ENCODE measurements around the gene MCF2L.

Gene MCF2L

DNA sequence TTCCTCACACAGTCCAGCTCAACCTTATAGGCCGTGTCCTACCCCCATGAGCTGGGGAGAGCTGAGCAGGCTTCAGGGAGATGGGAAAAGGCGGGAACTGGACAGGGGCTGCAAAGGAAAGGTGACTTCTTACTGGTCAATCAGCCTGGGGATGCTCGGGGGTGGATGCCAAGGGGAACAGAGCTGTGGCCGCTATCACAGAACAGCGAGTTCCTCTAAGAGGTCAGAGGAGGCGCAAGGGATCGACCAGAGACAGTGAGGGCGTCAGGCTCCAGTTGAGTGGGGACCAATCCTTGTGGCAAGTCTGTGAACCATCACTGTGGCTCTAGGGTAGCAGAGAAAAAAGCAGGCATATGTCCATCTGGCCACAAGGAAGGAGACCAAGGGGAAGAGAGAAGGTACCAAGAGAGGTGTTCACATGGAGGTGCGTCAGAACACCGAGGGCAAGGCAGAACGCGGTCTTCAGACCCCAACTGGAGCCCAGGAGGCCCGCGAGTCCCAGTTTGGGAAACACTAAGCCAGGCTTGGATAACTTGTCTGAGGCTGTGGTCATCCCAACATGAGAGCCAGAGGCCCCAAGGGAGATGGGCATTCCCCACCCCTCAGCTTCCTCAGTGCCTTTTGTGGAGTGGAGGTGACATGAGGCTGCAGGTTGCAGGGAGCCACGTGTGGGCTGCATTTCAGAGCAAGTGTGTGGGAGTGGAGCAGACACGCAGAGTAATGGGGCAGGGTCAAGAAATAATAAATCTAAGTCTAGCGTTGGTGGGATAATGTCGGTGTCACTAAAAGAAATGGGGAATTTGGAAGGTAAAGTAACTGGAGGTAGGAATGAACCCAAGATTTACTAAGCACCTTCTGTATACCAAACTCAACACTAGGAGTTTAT lies 157.5 kb downstream of the MCF2L start:
- no peak for DNase-seq (ENCODE audit: low spot score)

DNA sequence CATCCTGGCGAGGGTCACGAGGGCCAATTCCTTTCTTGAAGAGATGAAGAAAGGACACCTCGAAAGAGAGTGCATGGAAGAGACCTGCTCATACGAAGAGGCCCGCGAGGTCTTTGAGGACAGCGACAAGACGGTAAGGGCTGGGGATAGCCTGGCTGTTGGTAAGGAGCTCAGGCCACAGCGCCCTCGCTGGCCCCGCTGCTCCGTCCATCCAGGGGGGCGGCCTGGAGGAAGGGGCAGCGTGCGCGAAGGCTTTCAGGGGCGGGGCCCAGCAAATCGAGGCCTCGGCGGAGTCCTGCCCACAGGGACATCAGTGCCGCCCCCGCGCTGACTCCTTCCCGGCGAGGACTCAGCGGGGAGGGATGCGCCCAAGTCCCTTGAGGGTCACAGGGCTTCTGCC lies 160.5 kb downstream of the MCF2L start:
- no peak for DNase-seq (ENCODE audit: low spot score)

DNA sequence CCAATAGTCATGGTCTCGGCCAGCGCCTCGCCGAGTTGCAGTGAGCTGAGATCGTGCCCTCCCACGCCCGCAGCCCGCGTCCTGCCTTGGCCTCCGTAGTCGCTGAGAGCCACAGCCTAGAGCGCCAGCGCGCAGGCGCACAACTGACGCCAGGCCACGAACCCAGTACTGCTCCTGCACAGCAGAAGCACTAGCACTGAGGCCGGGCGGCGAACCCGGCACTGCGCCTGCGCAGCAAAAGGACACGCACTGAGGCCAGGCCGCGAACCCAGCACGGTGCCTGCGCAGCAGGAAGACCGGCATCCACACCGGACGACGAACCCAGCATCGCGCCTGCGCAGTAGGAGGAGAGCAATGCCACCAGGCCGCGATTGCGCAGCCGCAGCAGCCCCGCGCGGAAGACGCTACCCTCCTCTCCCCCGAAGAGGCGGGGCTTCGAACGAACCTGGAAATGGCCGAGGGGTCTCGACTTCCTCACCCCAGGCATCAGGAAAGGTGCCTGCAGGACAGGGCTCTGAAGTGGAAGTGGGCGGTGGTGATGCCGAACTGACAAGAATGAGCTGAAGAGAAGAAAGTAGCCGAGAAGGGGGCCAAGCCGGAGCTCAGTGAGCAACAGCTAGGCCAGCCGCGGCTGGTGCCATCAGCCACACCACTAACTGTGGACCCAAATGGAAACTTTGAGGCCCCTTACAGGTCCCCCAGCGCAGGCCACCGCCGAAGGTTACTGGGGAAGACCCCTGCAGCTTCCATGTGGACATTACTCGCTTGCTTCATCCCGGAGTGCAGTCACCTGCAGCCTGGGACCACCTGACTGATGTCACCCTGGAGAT lies 161.1 kb downstream of the MCF2L start:
- no peak for DNase-seq (ENCODE audit: low spot score)

DNA sequence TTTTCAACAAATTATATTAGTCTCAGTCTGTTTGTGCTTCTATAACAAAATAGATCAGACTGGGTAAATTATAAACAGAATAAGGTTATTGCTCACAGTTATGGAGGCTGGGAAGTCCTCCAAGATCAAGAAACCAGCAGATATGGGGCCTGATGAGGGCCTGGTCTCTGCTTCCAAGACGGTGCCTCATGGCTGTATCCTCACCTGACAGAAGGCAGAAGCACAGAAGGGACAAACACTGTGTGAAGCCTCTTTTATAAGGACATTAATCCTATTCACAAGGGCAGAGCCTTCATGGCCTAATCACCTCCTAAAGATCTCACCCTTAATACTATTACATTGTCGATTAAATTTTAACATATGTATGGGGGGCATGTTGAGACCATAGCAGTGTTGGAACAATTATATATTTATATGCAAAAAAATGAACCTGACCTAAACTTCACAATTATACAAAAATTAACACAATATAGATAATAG lies 166.3 kb downstream of the MCF2L start:
- no peak for DNase-seq (ENCODE audit: low spot score)

DNA sequence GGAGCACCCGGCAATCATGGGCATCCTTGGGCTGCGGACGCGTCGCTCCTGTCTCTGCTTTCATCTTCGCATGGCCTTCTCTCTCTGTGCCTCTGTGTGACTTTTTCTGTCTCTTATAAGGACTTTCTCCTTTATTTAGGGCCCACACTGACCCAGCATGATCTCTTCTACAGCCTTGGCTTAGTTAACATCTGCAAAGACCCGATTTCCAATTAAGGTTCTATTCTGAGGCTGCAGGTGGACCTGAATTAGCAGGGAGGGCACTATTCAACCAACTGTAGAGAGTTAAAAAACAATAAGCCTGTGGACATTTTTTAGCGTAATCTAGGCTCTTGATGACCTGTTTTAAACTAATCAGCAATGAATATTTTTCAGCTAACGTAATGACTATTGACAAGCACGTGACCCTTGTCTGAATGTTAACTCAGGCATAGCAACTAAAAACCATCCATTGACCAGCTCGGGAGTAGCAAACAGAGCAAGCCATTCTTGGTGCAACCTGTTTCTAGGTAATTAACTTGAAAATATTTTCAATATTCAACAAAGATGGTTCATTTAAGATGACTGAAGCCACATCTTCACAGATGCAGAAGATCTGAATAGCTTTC lies 168.8 kb downstream of the MCF2L start:
- no peak for DNase-seq (ENCODE audit: low spot score)

DNA sequence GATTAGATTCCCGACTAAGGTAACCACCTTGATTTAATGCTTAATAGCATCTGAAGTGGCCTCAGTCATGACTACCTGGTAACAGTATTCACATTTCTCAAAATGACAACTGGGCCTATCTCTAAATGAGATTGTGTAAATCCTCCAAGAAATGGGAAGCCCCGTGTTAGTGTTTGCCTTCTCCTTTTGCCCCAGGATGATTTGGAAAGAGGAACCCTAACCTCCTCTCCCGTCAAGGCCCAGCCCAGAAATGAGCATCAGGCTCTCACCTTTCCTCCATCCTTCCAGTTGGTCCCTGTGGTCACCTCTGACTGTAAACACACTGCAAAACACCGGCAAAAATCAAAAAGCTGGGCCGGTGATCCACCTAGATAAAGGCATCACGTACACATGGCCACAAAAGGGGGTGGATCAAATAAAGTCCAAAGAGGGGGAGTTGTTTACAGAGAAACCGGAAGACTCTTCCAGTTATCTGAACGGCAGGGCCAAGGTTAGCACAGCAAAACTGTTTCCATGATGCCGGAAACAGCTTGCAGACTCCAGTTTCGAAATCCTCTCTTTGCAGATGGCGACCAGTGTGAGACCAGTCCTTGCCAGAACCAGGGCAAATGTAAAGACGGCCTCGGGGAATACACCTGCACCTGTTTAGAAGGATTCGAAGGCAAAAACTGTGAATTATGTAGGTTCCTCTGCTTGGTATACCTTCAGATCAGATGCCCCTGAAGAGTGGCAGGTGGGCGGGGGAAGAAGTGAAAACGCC lies 170.0 kb downstream of the MCF2L start:
- no peak for DNase-seq (ENCODE audit: low spot score)

DNA sequence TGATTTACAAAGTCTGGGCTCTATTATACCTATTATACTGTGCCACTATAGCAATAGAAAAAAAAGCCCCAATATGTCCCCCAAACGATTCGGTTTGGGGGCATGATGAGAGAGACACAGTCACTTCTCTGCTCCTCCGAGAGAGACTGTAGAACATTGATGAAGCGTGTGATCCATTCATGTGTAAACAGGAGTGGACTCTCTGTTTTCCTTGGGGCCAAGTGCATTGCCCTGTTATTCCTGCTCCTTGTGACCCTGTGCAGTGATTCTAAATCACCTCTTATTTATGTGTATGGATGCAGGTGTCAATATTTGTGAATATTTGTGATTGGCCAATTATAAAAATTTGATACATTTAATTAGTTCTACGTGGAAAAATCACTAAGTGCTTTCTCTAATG lies 170.6 kb downstream of the MCF2L start:
- no peak for DNase-seq (ENCODE audit: low spot score)

DNA sequence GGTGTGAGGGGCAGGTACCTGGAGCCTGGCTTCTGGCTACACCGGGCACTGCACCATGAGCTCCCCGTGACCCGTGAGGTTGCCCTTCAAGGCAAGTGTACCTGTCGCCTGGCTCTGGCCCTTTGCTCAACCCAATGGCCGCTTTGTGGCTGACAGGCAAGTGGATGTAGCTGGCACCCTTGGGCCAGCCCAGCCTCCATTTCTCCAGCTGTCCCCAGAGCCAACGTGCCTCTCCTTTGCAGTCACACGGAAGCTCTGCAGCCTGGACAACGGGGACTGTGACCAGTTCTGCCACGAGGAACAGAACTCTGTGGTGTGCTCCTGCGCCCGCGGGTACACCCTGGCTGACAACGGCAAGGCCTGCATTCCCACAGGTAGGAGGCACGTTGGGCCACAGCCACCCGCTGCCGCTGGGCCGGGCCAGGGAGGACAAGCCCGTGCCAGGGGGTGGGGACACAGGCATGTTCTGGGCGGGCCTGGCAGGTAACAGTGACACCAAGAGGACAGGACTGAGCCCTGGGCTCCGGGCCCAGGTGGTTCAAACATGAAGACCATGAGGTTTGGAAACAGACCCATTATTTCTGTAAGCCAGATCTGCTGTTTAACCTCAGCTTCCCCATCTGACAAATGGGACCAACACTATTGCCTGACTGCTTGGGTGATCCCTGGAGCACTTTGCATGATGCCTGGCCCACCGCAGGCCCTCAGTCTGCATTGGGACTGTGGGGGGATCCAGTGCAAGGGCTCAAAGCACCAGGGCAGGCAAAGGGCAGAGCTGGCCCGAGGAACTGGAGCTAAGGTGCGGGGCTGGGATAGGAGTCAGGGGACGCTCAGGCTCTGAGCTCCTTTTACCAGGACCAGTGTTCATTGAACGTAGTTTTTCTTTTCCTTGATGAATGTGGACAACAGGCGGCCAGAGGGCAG lies 171.9 kb downstream of the MCF2L start:
- DNase-seq (ENCODE audit: low spot score): no peak

DNA sequence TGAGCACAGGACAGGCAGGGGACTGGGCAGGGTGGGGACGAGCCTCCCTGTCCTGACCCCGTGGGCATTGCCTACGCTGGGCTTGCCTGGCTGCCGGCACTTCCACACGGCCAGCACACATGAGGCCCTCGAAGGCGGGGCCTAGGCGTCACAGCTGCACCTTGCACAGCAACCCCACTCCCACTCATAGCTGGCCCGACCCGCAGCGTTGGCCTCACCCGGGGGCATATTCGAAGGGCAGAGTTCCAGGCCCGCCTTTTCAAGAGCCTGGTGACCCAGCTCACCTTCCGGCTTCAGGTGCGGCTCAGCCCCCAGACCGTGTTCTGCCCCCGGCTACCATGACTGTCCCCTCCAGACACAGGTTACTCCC lies 172.6 kb downstream of the MCF2L start:
- no peak for DNase-seq (ENCODE audit: low spot score)

DNA sequence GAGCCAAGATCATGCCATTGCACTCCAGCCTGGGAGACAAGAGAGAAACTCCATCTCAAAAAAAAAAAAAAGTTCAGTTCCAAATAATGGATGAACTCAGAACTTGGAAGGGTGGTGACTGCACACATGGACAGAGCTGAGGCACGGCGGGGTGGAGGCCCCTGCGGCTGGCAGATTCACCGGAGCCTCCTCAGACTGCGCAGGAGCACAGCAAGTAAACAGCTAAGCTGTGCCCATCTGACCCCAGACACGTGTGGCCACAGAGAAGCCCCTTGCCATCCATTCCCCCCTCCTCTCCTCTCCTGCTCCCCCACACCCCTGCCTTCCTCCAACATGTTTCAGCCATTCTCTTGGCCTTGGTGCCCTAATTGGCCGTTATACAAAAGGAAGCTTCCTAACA lies 173.9 kb downstream of the MCF2L start:
- DNase-seq (ENCODE audit: low spot score): no peak

DNA sequence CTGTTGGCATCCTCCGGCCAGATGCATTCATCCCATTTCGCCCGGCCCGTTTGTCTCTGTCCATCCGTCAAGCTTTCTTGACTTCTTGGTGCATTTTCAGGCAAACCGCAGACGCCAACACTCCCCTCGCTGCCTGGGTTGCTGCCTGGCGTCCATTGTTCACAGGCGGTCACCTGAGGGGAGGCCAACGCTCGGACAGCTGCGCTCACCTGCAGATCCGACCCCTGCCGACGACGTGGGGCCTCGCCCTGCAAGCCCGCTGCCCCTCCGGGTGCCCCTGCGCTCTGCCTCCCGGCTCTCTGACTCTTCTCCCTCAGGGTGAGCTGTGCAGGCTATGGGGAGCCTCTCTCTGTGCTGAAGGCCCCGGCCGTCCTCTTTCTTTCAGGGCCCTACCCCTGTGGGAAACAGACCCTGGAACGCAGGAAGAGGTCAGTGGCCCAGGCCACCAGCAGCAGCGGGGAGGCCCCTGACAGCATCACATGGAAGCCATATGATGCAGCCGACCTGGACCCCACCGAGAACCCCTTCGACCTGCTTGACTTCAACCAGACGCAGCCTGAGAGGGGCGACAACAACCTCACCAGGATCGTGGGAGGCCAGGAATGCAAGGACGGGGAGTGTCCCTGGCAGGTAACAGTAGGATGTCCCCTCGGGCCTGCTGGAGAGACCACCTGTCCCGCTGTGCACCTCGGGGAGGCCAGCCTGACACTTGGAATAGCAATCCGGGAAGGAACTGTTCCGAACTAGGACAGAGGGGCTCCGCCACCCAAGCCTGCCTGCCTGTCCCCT lies 174.6 kb downstream of the MCF2L start:
- DNase-seq (ENCODE audit: low spot score): no peak

DNA sequence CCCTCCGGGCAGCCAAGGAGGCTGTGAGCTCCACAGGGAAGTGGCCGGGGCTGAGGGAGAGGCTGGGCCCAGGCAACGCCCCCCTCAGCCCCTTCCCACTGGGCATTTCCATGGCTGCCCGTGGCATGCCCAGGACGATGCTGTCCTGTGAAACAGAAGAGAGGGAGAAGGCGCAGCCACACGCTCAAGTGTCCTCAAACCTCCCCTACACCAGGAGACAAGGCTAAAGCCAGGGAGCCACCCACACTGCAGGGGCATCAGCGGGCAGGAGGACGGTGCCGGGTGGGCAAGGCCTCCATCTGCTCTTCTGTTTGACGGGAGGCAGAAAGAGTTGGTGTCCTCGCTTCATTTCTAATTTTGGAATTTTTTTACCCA lies 175.2 kb downstream of the MCF2L start:
- DNase-seq (ENCODE audit: low spot score): no peak

DNA sequence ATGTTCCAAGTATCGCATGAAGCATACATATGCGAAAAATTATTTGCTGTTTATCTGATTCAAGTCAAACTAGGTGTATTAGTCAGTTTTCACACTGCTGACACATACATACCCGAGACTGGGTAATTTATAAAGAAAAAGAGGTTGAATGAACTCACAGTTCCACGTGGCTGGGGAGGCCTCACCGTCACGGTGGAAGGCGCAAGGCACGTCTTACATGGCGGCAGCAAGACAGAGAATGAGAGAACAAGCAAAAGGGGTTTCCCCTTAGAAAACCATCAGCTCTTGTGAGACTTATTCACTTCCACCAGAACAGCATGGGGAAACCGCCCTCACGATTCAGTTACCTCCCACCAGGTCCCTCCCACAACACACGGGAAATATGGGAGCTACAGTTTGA lies 176.5 kb downstream of the MCF2L start:
- DNase-seq (ENCODE audit: low spot score): no peak

DNA sequence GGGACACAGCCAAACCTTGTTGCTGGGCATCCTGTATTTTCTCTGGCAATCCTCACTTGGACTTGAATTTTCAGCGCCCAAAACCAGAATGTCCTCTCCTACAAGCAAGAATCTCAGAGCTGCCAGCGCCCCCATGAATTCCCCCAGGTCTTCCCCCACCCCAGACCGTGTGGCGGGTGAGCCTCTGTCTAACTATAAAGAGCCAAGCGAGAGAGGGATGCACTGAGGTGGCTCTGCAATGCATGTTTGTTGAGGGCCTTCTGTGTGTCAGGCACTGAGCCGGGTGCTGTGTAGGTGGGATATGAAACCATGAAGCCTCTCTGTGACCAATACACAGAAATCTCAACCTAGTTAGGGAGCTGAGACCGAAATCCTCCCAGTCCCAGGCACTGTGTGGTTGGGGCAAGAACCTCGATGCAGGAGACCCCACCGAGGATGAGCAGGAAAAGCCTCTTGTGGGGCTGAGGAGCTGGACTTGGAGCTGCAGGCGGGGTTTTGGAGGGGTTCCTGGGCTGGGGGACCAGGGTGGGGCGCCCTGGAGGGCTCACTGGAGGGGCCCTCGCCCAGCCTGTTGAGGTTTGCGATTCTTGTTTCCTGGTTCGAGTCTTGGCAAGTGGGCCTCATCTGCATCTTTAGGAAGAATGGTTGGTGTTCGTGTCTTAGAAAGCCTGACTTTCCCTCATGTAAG lies 177.0 kb downstream of the MCF2L start:
- DNase-seq (ENCODE audit: low spot score): no peak

DNA sequence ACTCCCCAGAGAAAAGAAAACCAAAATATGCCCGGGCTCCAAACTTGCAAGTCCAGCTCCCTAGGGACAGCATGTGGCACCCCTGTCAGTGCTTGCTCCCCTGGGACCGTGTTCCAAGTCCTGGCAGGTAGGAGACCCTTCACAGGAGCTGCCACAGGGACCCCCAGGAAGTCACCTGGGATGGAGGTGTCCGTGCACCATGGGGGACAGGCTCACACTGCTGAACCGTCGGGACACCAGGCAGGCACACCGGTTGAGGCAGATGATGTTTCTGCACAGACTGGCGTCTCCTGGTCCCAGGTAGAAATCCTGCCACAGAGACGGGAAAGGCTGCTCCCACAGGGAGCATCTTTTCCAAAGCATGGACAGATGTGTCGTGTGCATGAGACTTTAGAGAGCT lies 177.7 kb downstream of the MCF2L start:
- DNase-seq (ENCODE audit: low spot score): no peak

DNA sequence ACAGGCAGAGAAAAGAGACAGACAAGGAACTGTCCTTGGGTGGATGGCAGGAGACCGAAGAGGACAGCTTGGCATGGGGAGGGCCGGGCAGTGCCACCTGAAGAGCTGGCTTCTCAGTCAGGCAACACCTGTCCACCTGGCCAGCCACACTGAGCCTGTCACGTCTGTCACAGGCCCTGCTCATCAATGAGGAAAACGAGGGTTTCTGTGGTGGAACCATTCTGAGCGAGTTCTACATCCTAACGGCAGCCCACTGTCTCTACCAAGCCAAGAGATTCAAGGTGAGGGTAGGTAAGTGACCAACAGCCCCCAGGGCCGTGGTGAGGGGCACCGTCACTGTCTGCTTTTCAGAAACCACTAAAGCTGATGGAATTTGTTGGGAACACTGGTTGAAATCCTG lies 178.2 kb downstream of the MCF2L start:
- DNase-seq (ENCODE audit: low spot score): no peak

DNA sequence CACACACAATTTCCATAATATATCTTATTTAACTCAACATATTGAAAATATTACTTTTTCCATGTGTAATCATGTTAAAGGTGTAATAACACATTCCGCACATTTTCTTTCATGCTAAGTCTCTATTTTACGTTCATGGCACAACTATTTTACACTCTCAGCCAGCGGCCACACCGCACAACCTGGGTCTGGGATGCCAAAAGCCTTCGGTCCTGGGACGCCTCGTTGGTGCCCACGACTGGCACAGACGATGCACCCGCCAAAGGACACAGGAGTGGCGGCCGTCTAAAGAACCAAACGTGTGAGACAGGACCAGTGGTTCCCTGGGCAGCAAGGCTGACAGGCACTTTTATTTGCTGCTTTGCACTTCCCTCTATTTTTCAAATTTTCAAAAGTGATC lies 179.4 kb downstream of the MCF2L start:
- no peak for DNase-seq (ENCODE audit: low spot score)

DNA sequence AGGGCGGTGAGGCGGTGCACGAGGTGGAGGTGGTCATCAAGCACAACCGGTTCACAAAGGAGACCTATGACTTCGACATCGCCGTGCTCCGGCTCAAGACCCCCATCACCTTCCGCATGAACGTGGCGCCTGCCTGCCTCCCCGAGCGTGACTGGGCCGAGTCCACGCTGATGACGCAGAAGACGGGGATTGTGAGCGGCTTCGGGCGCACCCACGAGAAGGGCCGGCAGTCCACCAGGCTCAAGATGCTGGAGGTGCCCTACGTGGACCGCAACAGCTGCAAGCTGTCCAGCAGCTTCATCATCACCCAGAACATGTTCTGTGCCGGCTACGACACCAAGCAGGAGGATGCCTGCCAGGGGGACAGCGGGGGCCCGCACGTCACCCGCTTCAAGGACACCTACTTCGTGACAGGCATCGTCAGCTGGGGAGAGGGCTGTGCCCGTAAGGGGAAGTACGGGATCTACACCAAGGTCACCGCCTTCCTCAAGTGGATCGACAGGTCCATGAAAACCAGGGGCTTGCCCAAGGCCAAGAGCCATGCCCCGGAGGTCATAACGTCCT lies 180.0 kb downstream of the MCF2L start:
- no peak for DNase-seq (ENCODE audit: low spot score)

All from hematopoietic multipotent progenitor cell treated with erythropoietin and hydrocortisone succinate and interleukin-3 and kit ligand, for 15 days (in vitro differentiated cells).